GM19238 (cell line): ENCODE data around the gene RIMKLB.
"Not testable (repeated sequence)": the region's sequence is repeated elsewhere in the genome, so short reads cannot be mapped to it uniquely, and the experiment has no call there.

Experiments used
- DNase-seq: peaks from one replicate; pipeline ENCODE4 v3.0.0; 2011; ENCODE audit warnings: low spot score; ENCODE audit not compliant: insufficient read length

Gene RIMKLB

GRCh38 chr12:8817856-8818255 lies 120.1 kb downstream of the RIMKLB start:
- DNase-seq: no peak

GRCh38 chr12:8818526-8818925 lies 120.7 kb downstream of the RIMKLB start:
- DNase-seq: no peak

GRCh38 chr12:8819666-8819980 lies 121.8 kb downstream of the RIMKLB start:
- DNase-seq: no peak

GRCh38 chr12:8820676-8821407 lies 123.1 kb downstream of the RIMKLB start:
- not testable (repeated sequence) for DNase-seq

GRCh38 chr12:8821591-8821990 lies 123.8 kb downstream of the RIMKLB start:
- no peak for DNase-seq

GRCh38 chr12:8822298-8822697 lies 124.5 kb downstream of the RIMKLB start, which contains the start of gene A2ML1:
A2ML1 (plus strand) TSS chr12:8822621; CDS start chr12:8822652, 31 bp downstream.
- no peak for DNase-seq

GRCh38 chr12:8823565-8824300 lies 125.9 kb downstream of the RIMKLB start:
- no peak for DNase-seq

- no peak for DNase-seq
Measured at GRCh38 chr12:8827551-8828256, 129.9 kb downstream of the RIMKLB start.

GRCh38 chr12:8828257-8829124 lies 130.7 kb downstream of the RIMKLB start:
- DNase-seq: no peak

GRCh38 chr12:8829125-8829518 lies 131.3 kb downstream of the RIMKLB start:
- no peak for DNase-seq

GRCh38 chr12:8829621-8830020 lies 131.8 kb downstream of the RIMKLB start:
- no peak for DNase-seq

- no peak for DNase-seq
Measured at GRCh38 chr12:8831116-8831515, 133.3 kb downstream of the RIMKLB start.

GRCh38 chr12:8832500-8832899 lies 134.7 kb downstream of the RIMKLB start:
- no peak for DNase-seq
